Chondrocyte (in vitro differentiated cells): ENCODE measurements around the gene CD40. TPM values are rescaled to one million over a fixed set of nuclear protein-coding genes. Genes with fewer than 3 reads are reported as not detected.

Experiments used
- DNase-seq: peaks from one replicate; pipeline ENCODE4 v3.0.0; 2021; ENCODE audit warnings: mixed read lengths, low spot score
- H3K27ac Mint-ChIP-seq: one replicate; pipeline ENCODE4 v1.8.0; 2021; ENCODE audit warnings: mild to moderate bottlenecking, moderate library complexity, mixed read lengths; ENCODE audit not compliant: unreplicated experiment
- H3K27me3 Mint-ChIP-seq: 2 replicates; pipeline ENCODE4 v1.8.0; 2021; ENCODE audit warnings: low read depth, mixed read lengths
- H3K36me3 Mint-ChIP-seq: 2 replicates; pipeline ENCODE4 v1.8.0; 2021; ENCODE audit warnings: low read depth, mixed read lengths
- H3K4me1 Mint-ChIP-seq: 2 replicates; pipeline ENCODE4 v1.8.0; 2021; ENCODE audit warnings: low read depth, mild to moderate bottlenecking, mixed read lengths
- H3K4me3 Mint-ChIP-seq: one replicate; pipeline ENCODE4 v1.8.0; 2021; ENCODE audit warnings: mild to moderate bottlenecking, moderate library complexity, mixed read lengths; ENCODE audit not compliant: unreplicated experiment
- H3K9me3 Mint-ChIP-seq: 2 replicates; pipeline ENCODE4 v1.8.0; 2021; ENCODE audit warnings: low read depth, mixed read lengths
- CTCF ChIP-seq: fragments of 200-600 bp; sonication (generic); IDR thresholded peaks from 2 replicates; pipeline ENCODE4 v1.5.0; 2021; ENCODE audit warnings: antibody characterized with exemption, mild to moderate bottlenecking, moderate library complexity
- total RNA-seq: library from RNA; stranded (reverse); gene quantifications from 3 replicates; pipeline ENCODE4 v1.2.1, GENCODE V29; 2021

Gene CD40
- total RNA-seq, 1 donor from 2014 or later = 2.5 TPM

GRCh38 chr20:46107061-46107460 is 11.1 kb upstream of the CD40 start:
- Mint-ChIP-seq H3K36me3 (no peaks in the 10 kb centered on the region), H3K27me3 (peaks cover 61% of the 10 kb centered on the region), H3K27ac (no peak overlapping the region), H3K4me3 (no peak overlapping the region), H3K9me3 (peaks cover under 1% of the 10 kb centered on the region), H3K4me1 (no peaks in the 10 kb centered on the region)
- TF ChIP-seq CTCF = no peak
- DNase-seq = no peak

GRCh38 chr20:46108435-46108841 is 9.7 kb upstream of the CD40 start:
- H3K4me3 Mint-ChIP-seq = no peak overlapping the region
- H3K4me1 Mint-ChIP-seq = no peaks in the 10 kb centered on the region
- DNase-seq = no peak
- no peak overlapping the region for H3K27ac Mint-ChIP-seq
- no peak for TF ChIP-seq CTCF
- H3K36me3 Mint-ChIP-seq = no peaks in the 10 kb centered on the region
- H3K9me3 Mint-ChIP-seq = no peaks in the 10 kb centered on the region
- H3K27me3 Mint-ChIP-seq = peaks cover 59% of the 10 kb centered on the region

GRCh38 chr20:46108976-46109375 is 9.1 kb upstream of the CD40 start:
- no peak overlapping the region for H3K4me3 Mint-ChIP-seq
- no peak for TF ChIP-seq CTCF
- H3K27me3 Mint-ChIP-seq = peaks cover 62% of the 10 kb centered on the region
- H3K27ac Mint-ChIP-seq = no peak overlapping the region
- DNase-seq = no peak
- H3K9me3 Mint-ChIP-seq = no peaks in the 10 kb centered on the region
- H3K36me3 Mint-ChIP-seq = no peaks in the 10 kb centered on the region
- H3K4me1 Mint-ChIP-seq = no peaks in the 10 kb centered on the region

- DNase-seq = no peak
- H3K27ac Mint-ChIP-seq = no peak overlapping the region
- no peaks in the 10 kb centered on the region for H3K9me3 Mint-ChIP-seq
- H3K27me3 Mint-ChIP-seq = peaks cover 70% of the 10 kb centered on the region
- H3K4me1 Mint-ChIP-seq = no peaks in the 10 kb centered on the region
- no peak for TF ChIP-seq CTCF
- no peaks in the 10 kb centered on the region for H3K36me3 Mint-ChIP-seq
- no peak overlapping the region for H3K4me3 Mint-ChIP-seq
These were observed 6.9 kb upstream of the CD40 start for GRCh38 chr20:46111028-46111835.

GRCh38 chr20:46111836-46112212 is 6.3 kb upstream of the CD40 start:
- H3K27me3 Mint-ChIP-seq = peaks cover 69% of the 10 kb centered on the region
- H3K4me3 Mint-ChIP-seq = no peak overlapping the region
- H3K4me1 Mint-ChIP-seq = no peaks in the 10 kb centered on the region
- no peak for TF ChIP-seq CTCF
- no peaks in the 10 kb centered on the region for H3K9me3 Mint-ChIP-seq
- no peak for DNase-seq
- no peak overlapping the region for H3K27ac Mint-ChIP-seq
- no peaks in the 10 kb centered on the region for H3K36me3 Mint-ChIP-seq
